WTC11 (cell line): Measurements from ENCODE around the gene ZIC2. TPM values are rescaled to one million over a fixed set of nuclear protein-coding genes. Genes with fewer than 3 reads are reported as not detected.

ENCODE experiments used
- ATAC-seq: fragments of 200-7000 bp; cut with Tn5 transposase; 2 replicates; pipeline ENCODE4 v1.10.0; 2021; ENCODE audit warnings: mild to moderate bottlenecking, moderate library complexity
- CTCF ChIA-PET: fragments of 300-600 bp; sonication (Branson Sonifier 250); formaldehyde crosslinking; loops from one replicate; lab custom pipeline; 2021; ENCODE audit warnings: antibody characterized with exemption; lab: Charles Lee
- POLR2A ChIA-PET: fragments of 350-600 bp; sonication (Branson Sonifier 250); formaldehyde crosslinking; loops from one replicate; lab custom pipeline; 2021; ENCODE audit warnings: antibody characterized with exemption; lab: Charles Lee
- DNase-seq: peaks from one replicate; pipeline ENCODE4 v3.0.0; 2021; ENCODE audit warnings: low spot score
- H3K27ac Mint-ChIP-seq: 2 replicates; pipeline ENCODE4 v1.8.0; 2021; ENCODE audit warnings: mixed read lengths
- H3K27me3 Mint-ChIP-seq: 2 replicates; pipeline ENCODE4 v1.8.0; 2021; ENCODE audit warnings: low read depth, mild to moderate bottlenecking, moderate library complexity, mixed read lengths
- H3K36me3 Mint-ChIP-seq: 2 replicates; pipeline ENCODE4 v1.8.0; 2021; ENCODE audit warnings: mixed read lengths
- H3K4me1 Mint-ChIP-seq: 2 replicates; pipeline ENCODE4 v1.8.0; 2022; ENCODE audit warnings: mixed read lengths
- H3K4me3 Mint-ChIP-seq: 2 replicates; pipeline ENCODE4 v1.8.0; 2021; ENCODE audit warnings: mild to moderate bottlenecking, moderate library complexity, mixed read lengths
- H3K9me3 Mint-ChIP-seq: 2 replicates; pipeline ENCODE4 v1.8.0; 2021; ENCODE audit warnings: mixed read lengths
- CREM ChIP-seq: sonication (generic); formaldehyde crosslinking; IDR thresholded peaks from 2 replicates; pipeline ENCODE4 v1.8.1; 2022; ENCODE audit warnings: mild to moderate bottlenecking, missing genetic modification reagents, moderate library complexity
- IRF2 ChIP-seq: sonication (generic); formaldehyde crosslinking; IDR thresholded peaks from 2 replicates; pipeline ENCODE4 v1.8.0; 2022; ENCODE audit warnings: low read depth, missing genetic modification reagents, borderline replicate concordance
- PRRX2 ChIP-seq: fragments of 250-450 bp; sonication (Bioruptor Pico); IDR thresholded peaks from 2 replicates; pipeline ENCODE4 v1.8.0; 2021; ENCODE audit warnings: mild to moderate bottlenecking
- TCF7 ChIP-seq: sonication (generic); formaldehyde crosslinking; IDR thresholded peaks from 2 replicates; pipeline ENCODE4 v1.8.0; 2022; ENCODE audit warnings: mild to moderate bottlenecking, low read depth, missing genetic modification reagents, moderate library complexity
- TP53 ChIP-seq: sonication (generic); formaldehyde crosslinking; IDR thresholded peaks from 2 replicates; pipeline ENCODE4 v1.8.1; 2023; ENCODE audit warnings: mild to moderate bottlenecking, missing genetic modification reagents
- ZNF138 ChIP-seq: sonication (generic); formaldehyde crosslinking; conservative IDR thresholded peaks from 2 replicates; pipeline ENCODE4 v1.8.1; 2022; ENCODE audit warnings: mild to moderate bottlenecking, moderate library complexity, missing genetic modification reagents
- ZNF423 ChIP-seq: fragments of 250-450 bp; sonication (Bioruptor Pico); IDR thresholded peaks from 2 replicates; pipeline ENCODE4 v2.1.2; 2022; ENCODE audit warnings: mild to moderate bottlenecking, moderate library complexity
- total RNA-seq: library from RNA; stranded (reverse); gene quantifications from 3 replicates; pipeline ENCODE4 v1.2.3, GENCODE V29; 2021
- TF ChIP-seq, protein P1 (sequence below): fragments of 250-450 bp; sonication (Bioruptor Pico); IDR thresholded peaks from 2 replicates; pipeline ENCODE4 v1.8.0; 2021; ENCODE audit warnings: mild to moderate bottlenecking
- TF ChIP-seq, protein P2 (sequence below): sonication (generic); formaldehyde crosslinking; IDR thresholded peaks from 2 replicates; pipeline ENCODE4 v1.8.1; 2022; ENCODE audit warnings: low read depth, mild to moderate bottlenecking, moderate library complexity, missing genetic modification reagents, borderline replicate concordance
- TF ChIP-seq, protein P3 (sequence below): fragments of 250-450 bp; sonication (Bioruptor Pico); IDR thresholded peaks from 2 replicates; pipeline ENCODE4 v1.9.0; 2021; ENCODE audit warnings: mild to moderate bottlenecking, borderline replicate concordance
- TF ChIP-seq, protein P4 (sequence below): sonication (generic); formaldehyde crosslinking; IDR thresholded peaks from 2 replicates; pipeline ENCODE4 v1.8.1; 2022; ENCODE audit warnings: mild to moderate bottlenecking, missing genetic modification reagents, moderate library complexity, borderline replicate concordance
- TF ChIP-seq, protein P5 (sequence below): sonication (generic); formaldehyde crosslinking; IDR thresholded peaks from 2 replicates; pipeline ENCODE4 v1.8.0; 2023; ENCODE audit warnings: missing genetic modification reagents
- TF ChIP-seq, protein P6 (sequence below): fragments of 250-450 bp; sonication (Bioruptor Pico); conservative IDR thresholded peaks from 2 replicates; pipeline ENCODE4 v1.9.0; 2021; ENCODE audit warnings: mild to moderate bottlenecking
- TF ChIP-seq, protein P7 (sequence below): fragments of 250-450 bp; sonication (Bioruptor Pico); IDR thresholded peaks from 2 replicates; pipeline ENCODE4 v1.9.0; 2021; ENCODE audit warnings: mild to moderate bottlenecking
- TF ChIP-seq, protein P8 (sequence below): sonication (generic); formaldehyde crosslinking; IDR thresholded peaks from 2 replicates; pipeline ENCODE4 v1.8.1; 2022; ENCODE audit warnings: mild to moderate bottlenecking, moderate library complexity, missing genetic modification reagents

Gene ZIC2
- total RNA-seq, 1 experiment from 2014 or later, result 344 TPM

DNA sequence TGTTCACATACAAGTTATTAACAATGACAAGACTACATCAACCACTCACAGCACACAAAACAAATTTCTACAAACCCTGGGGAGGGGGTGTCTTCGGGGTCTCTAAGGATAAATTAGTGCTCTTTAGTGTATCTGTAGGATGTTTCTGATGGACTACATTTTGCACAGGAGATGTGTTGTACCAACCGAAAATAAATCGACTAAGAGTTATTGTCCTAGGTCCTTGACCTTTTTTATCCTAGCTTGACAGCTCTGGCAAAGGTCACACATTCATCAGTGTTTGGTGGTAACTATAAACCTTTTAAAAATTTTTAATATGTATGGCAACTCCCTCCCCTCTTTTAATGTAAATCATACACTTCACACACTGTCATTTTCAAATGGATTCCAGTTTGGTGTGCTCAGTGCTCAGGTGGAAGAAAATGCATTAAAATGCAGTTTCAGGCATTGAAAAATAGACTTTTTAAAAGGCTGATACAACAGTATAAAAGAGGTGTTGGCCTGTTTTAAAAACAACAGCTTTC, 17.7 kb upstream of the ZIC2 start:
- TF ChIP-seq, protein P1, sequence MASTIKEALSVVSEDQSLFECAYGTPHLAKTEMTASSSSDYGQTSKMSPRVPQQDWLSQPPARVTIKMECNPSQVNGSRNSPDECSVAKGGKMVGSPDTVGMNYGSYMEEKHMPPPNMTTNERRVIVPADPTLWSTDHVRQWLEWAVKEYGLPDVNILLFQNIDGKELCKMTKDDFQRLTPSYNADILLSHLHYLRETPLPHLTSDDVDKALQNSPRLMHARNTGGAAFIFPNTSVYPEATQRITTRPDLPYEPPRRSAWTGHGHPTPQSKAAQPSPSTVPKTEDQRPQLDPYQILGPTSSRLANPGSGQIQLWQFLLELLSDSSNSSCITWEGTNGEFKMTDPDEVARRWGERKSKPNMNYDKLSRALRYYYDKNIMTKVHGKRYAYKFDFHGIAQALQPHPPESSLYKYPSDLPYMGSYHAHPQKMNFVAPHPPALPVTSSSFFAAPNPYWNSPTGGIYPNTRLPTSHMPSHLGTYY (CRISPR knock-in tag), result 0 out of 2 replicates have a peak, but pooled peaks have one; percentile 45
- TF ChIP-seq, protein P2, sequence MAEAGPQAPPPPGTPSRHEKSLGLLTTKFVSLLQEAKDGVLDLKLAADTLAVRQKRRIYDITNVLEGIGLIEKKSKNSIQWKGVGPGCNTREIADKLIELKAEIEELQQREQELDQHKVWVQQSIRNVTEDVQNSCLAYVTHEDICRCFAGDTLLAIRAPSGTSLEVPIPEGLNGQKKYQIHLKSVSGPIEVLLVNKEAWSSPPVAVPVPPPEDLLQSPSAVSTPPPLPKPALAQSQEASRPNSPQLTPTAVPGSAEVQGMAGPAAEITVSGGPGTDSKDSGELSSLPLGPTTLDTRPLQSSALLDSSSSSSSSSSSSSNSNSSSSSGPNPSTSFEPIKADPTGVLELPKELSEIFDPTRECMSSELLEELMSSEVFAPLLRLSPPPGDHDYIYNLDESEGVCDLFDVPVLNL (CRISPR knock-in tag), result no peak
- TF ChIP-seq, protein P3, sequence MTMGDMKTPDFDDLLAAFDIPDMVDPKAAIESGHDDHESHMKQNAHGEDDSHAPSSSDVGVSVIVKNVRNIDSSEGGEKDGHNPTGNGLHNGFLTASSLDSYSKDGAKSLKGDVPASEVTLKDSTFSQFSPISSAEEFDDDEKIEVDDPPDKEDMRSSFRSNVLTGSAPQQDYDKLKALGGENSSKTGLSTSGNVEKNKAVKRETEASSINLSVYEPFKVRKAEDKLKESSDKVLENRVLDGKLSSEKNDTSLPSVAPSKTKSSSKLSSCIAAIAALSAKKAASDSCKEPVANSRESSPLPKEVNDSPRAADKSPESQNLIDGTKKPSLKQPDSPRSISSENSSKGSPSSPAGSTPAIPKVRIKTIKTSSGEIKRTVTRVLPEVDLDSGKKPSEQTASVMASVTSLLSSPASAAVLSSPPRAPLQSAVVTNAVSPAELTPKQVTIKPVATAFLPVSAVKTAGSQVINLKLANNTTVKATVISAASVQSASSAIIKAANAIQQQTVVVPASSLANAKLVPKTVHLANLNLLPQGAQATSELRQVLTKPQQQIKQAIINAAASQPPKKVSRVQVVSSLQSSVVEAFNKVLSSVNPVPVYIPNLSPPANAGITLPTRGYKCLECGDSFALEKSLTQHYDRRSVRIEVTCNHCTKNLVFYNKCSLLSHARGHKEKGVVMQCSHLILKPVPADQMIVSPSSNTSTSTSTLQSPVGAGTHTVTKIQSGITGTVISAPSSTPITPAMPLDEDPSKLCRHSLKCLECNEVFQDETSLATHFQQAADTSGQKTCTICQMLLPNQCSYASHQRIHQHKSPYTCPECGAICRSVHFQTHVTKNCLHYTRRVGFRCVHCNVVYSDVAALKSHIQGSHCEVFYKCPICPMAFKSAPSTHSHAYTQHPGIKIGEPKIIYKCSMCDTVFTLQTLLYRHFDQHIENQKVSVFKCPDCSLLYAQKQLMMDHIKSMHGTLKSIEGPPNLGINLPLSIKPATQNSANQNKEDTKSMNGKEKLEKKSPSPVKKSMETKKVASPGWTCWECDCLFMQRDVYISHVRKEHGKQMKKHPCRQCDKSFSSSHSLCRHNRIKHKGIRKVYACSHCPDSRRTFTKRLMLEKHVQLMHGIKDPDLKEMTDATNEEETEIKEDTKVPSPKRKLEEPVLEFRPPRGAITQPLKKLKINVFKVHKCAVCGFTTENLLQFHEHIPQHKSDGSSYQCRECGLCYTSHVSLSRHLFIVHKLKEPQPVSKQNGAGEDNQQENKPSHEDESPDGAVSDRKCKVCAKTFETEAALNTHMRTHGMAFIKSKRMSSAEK, result 0 out of 2 replicates have a peak, but pooled peaks have one; percentile 44
- TF ChIP-seq TP53, result no peak
- H3K36me3 Mint-ChIP-seq, result peaks cover 40% of the 10 kb centered on the region
- no peak overlapping the region for H3K27ac Mint-ChIP-seq
- ATAC-seq (no peak), DNase-seq (no peak)
- H3K4me1 Mint-ChIP-seq, result peaks cover 69% of the 10 kb centered on the region
- no peak overlapping the region for H3K4me3 Mint-ChIP-seq
- ChIA-PET POLR2A (interaction anchor here (0.7 kb wide), 1 partner anchor 294 kb away, joined by 5 read pairs; no protein-coding TSS in a partner anchor), CTCF (interaction anchor here (0.6 kb wide), 1 partner anchor 65 kb away, joined by 3 read pairs; no protein-coding TSS in a partner anchor)
- no peaks in the 10 kb centered on the region for H3K9me3 Mint-ChIP-seq
- peaks cover 27% of the 10 kb centered on the region for H3K27me3 Mint-ChIP-seq

DNA sequence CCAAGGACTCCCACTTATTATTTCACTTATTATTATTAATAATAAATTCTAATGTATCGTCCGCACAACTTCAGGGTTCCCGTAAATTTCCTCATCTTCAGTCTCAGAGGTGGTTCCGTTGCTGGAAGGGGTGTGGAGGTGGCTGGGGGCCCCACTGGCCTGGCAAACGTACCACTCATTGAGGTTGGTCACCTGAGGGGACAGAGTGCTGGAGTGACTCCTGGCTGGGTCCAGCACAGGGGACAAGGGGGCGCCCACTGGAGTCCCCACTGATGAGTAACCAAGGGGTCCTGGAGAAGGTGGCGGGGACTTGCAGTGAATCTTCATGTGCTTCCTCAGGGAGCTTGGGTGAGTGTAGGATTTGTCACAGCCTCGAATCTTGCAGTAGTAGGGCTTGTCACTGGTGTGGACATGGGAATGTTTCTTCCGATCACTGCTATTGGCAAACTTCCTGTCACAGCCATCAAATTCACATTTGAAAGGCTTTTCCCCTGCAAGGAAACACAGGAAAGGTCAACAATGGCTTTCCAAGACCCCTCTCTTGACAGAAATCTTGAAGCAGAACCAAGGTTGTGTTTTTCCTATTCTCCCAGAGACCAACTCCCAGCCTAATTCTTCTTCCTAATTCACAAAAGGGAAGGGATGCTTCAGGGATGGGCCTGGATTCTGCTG, 16.1 kb upstream of the ZIC2 start:
- DNase-seq (no peak), ATAC-seq (no peak)
- Mint-ChIP-seq H3K4me1 (peaks cover 65% of the 10 kb centered on the region), H3K27ac (peak overlapping the region; percentile 92), H3K36me3 (peaks cover 49% of the 10 kb centered on the region), H3K27me3 (peaks cover 13% of the 10 kb centered on the region), H3K9me3 (no peaks in the 10 kb centered on the region), H3K4me3 (peak overlapping the region; percentile 95)
- CTCF ChIA-PET, result interaction anchor here (0.6 to 1.1 kb wide), 2 partner anchors 67 to 428 kb away, joined by 3 to 4 read pairs; no protein-coding TSS in a partner anchor
- POLR2A ChIA-PET, result interaction anchor here (1.0 to 1.7 kb wide), 2 partner anchors 14 to 278 kb away, joined by 3 to 6 read pairs; no protein-coding TSS in a partner anchor
- no peak for TF ChIP-seq ZNF138
- no peak for TF ChIP-seq ZNF423 (CRISPR knock-in tag)
- TF ChIP-seq, protein P4, sequence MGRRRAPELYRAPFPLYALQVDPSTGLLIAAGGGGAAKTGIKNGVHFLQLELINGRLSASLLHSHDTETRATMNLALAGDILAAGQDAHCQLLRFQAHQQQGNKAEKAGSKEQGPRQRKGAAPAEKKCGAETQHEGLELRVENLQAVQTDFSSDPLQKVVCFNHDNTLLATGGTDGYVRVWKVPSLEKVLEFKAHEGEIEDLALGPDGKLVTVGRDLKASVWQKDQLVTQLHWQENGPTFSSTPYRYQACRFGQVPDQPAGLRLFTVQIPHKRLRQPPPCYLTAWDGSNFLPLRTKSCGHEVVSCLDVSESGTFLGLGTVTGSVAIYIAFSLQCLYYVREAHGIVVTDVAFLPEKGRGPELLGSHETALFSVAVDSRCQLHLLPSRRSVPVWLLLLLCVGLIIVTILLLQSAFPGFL (CRISPR knock-in tag), result no peak
- TF ChIP-seq CREM, result no peak
- TF ChIP-seq PRRX2 (CRISPR knock-in tag), result no peak
- TF ChIP-seq, protein P5, sequence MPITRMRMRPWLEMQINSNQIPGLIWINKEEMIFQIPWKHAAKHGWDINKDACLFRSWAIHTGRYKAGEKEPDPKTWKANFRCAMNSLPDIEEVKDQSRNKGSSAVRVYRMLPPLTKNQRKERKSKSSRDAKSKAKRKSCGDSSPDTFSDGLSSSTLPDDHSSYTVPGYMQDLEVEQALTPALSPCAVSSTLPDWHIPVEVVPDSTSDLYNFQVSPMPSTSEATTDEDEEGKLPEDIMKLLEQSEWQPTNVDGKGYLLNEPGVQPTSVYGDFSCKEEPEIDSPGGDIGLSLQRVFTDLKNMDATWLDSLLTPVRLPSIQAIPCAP, result no peak
- TF ChIP-seq, protein P6, sequence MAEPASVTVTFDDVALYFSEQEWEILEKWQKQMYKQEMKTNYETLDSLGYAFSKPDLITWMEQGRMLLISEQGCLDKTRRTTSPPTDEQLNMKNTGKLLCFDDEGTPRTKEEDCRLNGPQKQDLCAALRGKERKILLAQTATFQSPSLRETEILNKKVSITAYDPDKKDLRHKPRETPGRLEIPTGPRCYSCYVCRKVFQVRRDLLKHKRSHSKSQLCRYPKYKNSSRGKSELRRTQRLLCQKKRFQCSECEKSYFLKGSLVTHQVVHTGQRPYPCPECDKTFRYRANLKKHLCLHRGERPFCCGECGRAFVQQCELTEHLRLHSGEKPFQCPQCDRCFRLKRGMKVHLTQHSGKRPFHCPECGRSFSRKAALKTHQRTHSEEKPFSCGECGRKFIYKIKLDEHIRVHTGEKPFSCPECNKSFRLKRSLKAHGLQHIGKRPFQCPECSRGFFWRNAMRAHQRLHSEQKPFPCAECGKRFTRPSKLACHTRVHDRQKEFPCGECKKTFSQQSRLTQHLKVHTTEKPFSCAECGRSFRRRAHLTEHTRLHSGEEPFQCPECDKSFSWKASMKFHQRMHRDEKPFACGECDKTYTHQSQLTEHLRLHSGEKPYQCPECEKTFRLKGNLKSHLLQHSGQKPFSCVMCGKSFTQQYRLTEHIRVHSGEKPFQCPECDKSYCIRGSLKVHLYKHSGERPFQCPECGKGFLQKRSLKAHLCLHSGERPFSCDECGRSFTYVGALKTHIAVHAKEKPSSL (CRISPR knock-in tag), result no peak
- TF ChIP-seq, protein P7, sequence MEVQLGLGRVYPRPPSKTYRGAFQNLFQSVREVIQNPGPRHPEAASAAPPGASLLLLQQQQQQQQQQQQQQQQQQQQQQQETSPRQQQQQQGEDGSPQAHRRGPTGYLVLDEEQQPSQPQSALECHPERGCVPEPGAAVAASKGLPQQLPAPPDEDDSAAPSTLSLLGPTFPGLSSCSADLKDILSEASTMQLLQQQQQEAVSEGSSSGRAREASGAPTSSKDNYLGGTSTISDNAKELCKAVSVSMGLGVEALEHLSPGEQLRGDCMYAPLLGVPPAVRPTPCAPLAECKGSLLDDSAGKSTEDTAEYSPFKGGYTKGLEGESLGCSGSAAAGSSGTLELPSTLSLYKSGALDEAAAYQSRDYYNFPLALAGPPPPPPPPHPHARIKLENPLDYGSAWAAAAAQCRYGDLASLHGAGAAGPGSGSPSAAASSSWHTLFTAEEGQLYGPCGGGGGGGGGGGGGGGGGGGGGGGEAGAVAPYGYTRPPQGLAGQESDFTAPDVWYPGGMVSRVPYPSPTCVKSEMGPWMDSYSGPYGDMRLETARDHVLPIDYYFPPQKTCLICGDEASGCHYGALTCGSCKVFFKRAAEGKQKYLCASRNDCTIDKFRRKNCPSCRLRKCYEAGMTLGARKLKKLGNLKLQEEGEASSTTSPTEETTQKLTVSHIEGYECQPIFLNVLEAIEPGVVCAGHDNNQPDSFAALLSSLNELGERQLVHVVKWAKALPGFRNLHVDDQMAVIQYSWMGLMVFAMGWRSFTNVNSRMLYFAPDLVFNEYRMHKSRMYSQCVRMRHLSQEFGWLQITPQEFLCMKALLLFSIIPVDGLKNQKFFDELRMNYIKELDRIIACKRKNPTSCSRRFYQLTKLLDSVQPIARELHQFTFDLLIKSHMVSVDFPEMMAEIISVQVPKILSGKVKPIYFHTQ (CRISPR knock-in tag), result no peak
- TF ChIP-seq TCF7, result no peak
- TF ChIP-seq IRF2 (CRISPR knock-in tag), result no peak
- TF ChIP-seq, protein P1 (CRISPR knock-in tag), result no peak
- TF ChIP-seq, protein P8, sequence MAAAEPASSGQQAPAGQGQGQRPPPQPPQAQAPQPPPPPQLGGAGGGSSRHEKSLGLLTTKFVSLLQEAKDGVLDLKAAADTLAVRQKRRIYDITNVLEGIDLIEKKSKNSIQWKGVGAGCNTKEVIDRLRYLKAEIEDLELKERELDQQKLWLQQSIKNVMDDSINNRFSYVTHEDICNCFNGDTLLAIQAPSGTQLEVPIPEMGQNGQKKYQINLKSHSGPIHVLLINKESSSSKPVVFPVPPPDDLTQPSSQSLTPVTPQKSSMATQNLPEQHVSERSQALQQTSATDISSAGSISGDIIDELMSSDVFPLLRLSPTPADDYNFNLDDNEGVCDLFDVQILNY (CRISPR knock-in tag), result no peak
